ENCODE data around the gene TM4SF1. TPM values are rescaled to one million over a fixed set of nuclear protein-coding genes. Genes with fewer than 3 reads are reported as not detected.

Gene TM4SF1
- polyA plus RNA-seq, 1 of the 3 experiments (the other 2 are of a cell fraction) = 209 TPM

- H3K9ac ChIP-seq = no peak overlapping the region
- H3K36me3 ChIP-seq (replicated peaks in 1 of 2; ENCODE audit: control insufficient read depth in 1 of 2, insufficient read depth in 2 of 2, low read length in 1 of 2) = no peaks in the 10 kb centered on the region
- H4K20me1 ChIP-seq (ENCODE audit: insufficient read depth) = no peaks in the 10 kb centered on the region
- peaks cover 11% of the 10 kb centered on the region for H3F3A ChIP-seq (replicated peaks; ENCODE audit: insufficient read depth)
- H3K4me1 ChIP-seq (ENCODE audit: control insufficient read depth in 1 of 2, insufficient read depth in 2 of 2, low read depth in 1 of 2, low read length in 1 of 2) = 0 out of 4 replicates have a peak, but pooled peaks cover 0 to 6% of the 10 kb centered on the region in 2 experiments
- H3K9me3 ChIP-seq = no peaks in the 10 kb centered on the region
- H2AFZ ChIP-seq (ENCODE audit: low read depth) = no peak overlapping the region
- ChIA-PET POLR2A (no interaction called here), CTCF (interaction anchor here (2.0 to 2.1 kb wide), 2 partner anchors 10 to 119 kb away, joined by 5 to 9 read pairs; no protein-coding TSS in a partner anchor)
- H3K27ac ChIP-seq (ENCODE audit: low read depth in 2 of 2, low read length in 1 of 2) = no peak overlapping the region
- TF ChIP-seq FOXM1 (IDR thresholded peaks at IDR 0.05; ENCODE audit: low read depth) (no peak), RFX5 (IDR thresholded peaks at IDR 0.05; ENCODE audit: low read length) (no peak), RXRA (IDR thresholded peaks at IDR 0.05; ENCODE audit: borderline replicate concordance, low read depth) (no peak), CTCF (IDR thresholded peaks at IDR 0.05) (no peak), TCF12 (IDR thresholded peaks at IDR 0.05) (no peak), USF1 (IDR thresholded peaks at IDR 0.05; ENCODE audit: borderline replicate concordance, low read depth) (no peak), NRF1 (IDR thresholded peaks at IDR 0.05; ENCODE audit: low read depth, low read length) (no peak), EZH2phosphoT487 (IDR thresholded peaks at IDR 0.05; ENCODE audit: borderline replicate concordance, low read depth) (no peak), IRF3 (IDR thresholded peaks at IDR 0.05; ENCODE audit: low read depth, low read length) (no peak), YY1 (IDR thresholded peaks at IDR 0.05; ENCODE audit: low read depth) (no peak), CHD2 (IDR thresholded peaks at IDR 0.05; ENCODE audit: low read length, partially characterized antibody) (no peak), MXI1 (IDR thresholded peaks at IDR 0.05; ENCODE audit: low read depth, low read length) (no peak), FOXJ3 (CRISPR knock-in tag; IDR thresholded peaks at IDR 0.05) (no peak), RCOR1 (IDR thresholded peaks at IDR 0.05; ENCODE audit: low read length) (no peak)
- WGBS (ENCODE audit: low lambda C conversion rate) = 80% methylated on average over 5 of the region's 5 CpGs
- no peaks in the 10 kb centered on the region for H3K9me2 ChIP-seq
- H3K4me2 ChIP-seq = no peak overlapping the region
- H3K79me2 ChIP-seq (ENCODE audit: insufficient read depth) = no peaks in the 10 kb centered on the region
- no peaks in the 10 kb centered on the region for H3K27me3 ChIP-seq (ENCODE audit: insufficient read depth)
- H3K4me3 ChIP-seq (ENCODE audit: low read depth in 2 of 2, low read length in 1 of 2) = no peak overlapping the region
- DNase-seq = no peak
Observed at GRCh38 chr3:149362366-149362765, 15.1 kb downstream of the TM4SF1 start.

GRCh38 chr3:149356630-149357029 is 20.8 kb downstream of the TM4SF1 start:
- Histone ChIP-seq H3K4me2 (no peak overlapping the region), H2AFZ (ENCODE audit: low read depth) (no peak overlapping the region), H3K9ac (no peak overlapping the region), H3K36me3 (replicated peaks in 1 of 2; ENCODE audit: control insufficient read depth in 1 of 2, insufficient read depth in 2 of 2, low read length in 1 of 2) (no peaks in the 10 kb centered on the region), H3K27ac (ENCODE audit: low read depth in 2 of 2, low read length in 1 of 2) (no peak overlapping the region), H3K79me2 (ENCODE audit: insufficient read depth) (no peaks in the 10 kb centered on the region), H3K27me3 (ENCODE audit: insufficient read depth) (no peaks in the 10 kb centered on the region), H3F3A (replicated peaks; ENCODE audit: insufficient read depth) (no peaks in the 10 kb centered on the region), H3K4me1 (ENCODE audit: control insufficient read depth in 1 of 2, insufficient read depth in 2 of 2, low read depth in 1 of 2, low read length in 1 of 2) (no peaks in the 10 kb centered on the region), H3K9me2 (no peaks in the 10 kb centered on the region), H3K9me3 (no peaks in the 10 kb centered on the region), H3K4me3 (ENCODE audit: low read depth in 2 of 2, low read length in 1 of 2) (no peak overlapping the region), H4K20me1 (ENCODE audit: insufficient read depth) (no peaks in the 10 kb centered on the region)
- no peak for DNase-seq
- TF ChIP-seq GABPA (IDR thresholded peaks at IDR 0.05; ENCODE audit: low read depth) (no peak), FOXM1 (IDR thresholded peaks at IDR 0.05; ENCODE audit: low read depth) (no peak), TEAD4 (IDR thresholded peaks at IDR 0.05; ENCODE audit: borderline replicate concordance, insufficient read depth) (no peak), RFX5 (IDR thresholded peaks at IDR 0.05; ENCODE audit: low read length) (no peak), JUND (IDR thresholded peaks at IDR 0.05) (no peak), TCF12 (IDR thresholded peaks at IDR 0.05) (no peak), ZBTB33 (IDR thresholded peaks at IDR 0.05; ENCODE audit: borderline replicate concordance, low read depth) (no peak), SIN3A (IDR thresholded peaks at IDR 0.05; ENCODE audit: borderline replicate concordance, low read depth, low read length) (no peak), FOSL2 (IDR thresholded peaks at IDR 0.05; ENCODE audit: borderline replicate concordance, low read depth) (no peak), EP300 (IDR thresholded peaks at IDR 0.05; ENCODE audit: borderline replicate concordance in 1 of 2, low read depth in 1 of 2, low read length in 1 of 2) (no peak)
- ChIA-PET POLR2A (no interaction called here), CTCF (no interaction called here)
- WGBS (ENCODE audit: low lambda C conversion rate) = 75% methylated on average over 4 of the region's 4 CpGs
